NT2/D1 (cell line): ENCODE measurements around the gene GADL1.

Experiments used
- SUZ12 ChIP-seq: IDR thresholded peaks from 2 replicates; pipeline ENCODE4 v1.6.1; 2011; ENCODE audit not compliant: insufficient read length, insufficient read depth; ENCODE audit errors: extremely low read depth
- YY1 ChIP-seq: IDR thresholded peaks from 2 replicates; pipeline ENCODE4 v1.6.1; 2011; ENCODE audit not compliant: insufficient read length, insufficient read depth
- ZNF274 ChIP-seq: IDR thresholded peaks from 2 replicates; pipeline ENCODE4 v1.6.1; 2011; ENCODE audit warnings: mild to moderate bottlenecking, low read depth, low read length

GRCh38 chr3:30872879-30873278, 21.6 kb downstream of the GADL1 start:
- no peak for TF ChIP-seq YY1
- TF ChIP-seq ZNF274: no peak
- TF ChIP-seq SUZ12: no peak
